Frontal cortex (tissue), 4 donors: ENCODE results near the gene SLC26A9. TPM values are rescaled to one million over a fixed set of nuclear protein-coding genes. Genes with fewer than 3 reads are reported as not detected.
A peak's percentile ranks its signal among the peaks of the same experiment; 100 is the strongest.

ENCODE experiments used
- DNase-seq, 2 donors: peaks; one replicate each; pipeline ENCODE4 v3.0.0; 2012; ENCODE audit warnings: low spot score in 2 of 2
- FAIRE-seq: peaks from 2 replicates; lab custom pipeline; 2012; peaks lifted over from hg19 to GRCh38; lab: Jason Lieb, UNC
- total RNA-seq: library from RNA; depleted of rRNA; stranded (reverse); fragments of >200 nt; gene quantifications from one replicate; pipeline ENCODE4 v1.2.3, GENCODE V29; 2014
- donor health status: control.
- donor health status: control.
- donor health status: control.

The SLC26A9 gene
- total RNA-seq, 1 donor from 2014 or later = not detected

DNA sequence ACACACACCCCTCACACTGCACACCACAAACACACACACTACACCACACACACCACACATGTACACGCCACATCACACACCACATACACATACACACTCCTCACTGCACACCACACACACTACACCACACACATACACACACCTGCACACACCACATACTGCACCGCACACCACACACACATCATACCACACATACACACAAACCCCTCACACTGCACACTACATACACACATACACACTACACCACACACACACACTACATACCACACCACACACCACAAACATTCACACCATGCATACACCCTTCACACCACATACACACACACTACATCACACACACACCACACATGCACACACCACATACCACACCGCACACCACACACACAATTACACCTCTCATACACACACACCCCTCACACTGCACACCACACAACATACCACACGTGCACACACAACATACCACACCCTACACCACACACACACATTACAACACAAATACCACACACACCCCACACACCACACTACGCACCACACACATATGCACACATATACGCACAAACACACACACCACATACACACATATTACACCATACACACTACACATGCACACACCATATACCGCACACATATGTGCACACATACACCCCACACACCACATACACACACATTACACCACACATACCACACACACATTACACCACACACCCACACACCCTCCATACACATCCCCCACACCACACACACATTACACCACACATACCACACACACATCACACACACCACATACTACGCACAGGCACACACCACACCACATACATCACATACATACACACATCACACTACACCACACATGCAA lies 30.3 kb upstream of the SLC26A9 start:
- DNase-seq (no peak), FAIRE-seq (no peak)

- no peak for FAIRE-seq
- DNase-seq = no peak
Observed at GRCh38 chr1:205972491-205973168, 29.4 kb upstream of the SLC26A9 start.

DNA sequence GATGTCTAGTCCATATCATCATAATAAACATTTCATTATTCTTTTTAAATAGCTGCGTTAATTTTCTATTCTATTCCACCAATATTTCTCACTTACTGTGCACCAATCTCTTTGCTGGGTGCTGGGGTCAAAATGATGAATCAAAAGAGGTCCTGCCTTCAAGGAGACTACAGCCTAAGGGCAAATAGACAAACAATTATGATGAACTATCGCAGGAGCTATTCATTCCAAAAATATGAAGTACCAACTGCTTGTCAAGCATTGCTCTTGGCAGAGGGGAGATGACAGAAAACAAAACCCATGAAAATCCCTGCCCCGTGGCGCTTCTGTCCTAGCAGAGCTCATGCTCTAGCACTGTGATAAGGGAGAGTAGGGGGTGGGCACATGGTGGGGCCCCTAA lies 28.8 kb upstream of the SLC26A9 start:
- no peak for DNase-seq
- FAIRE-seq = no peak

GRCh38 chr1:205971082-205971481 lies 27.8 kb upstream of the SLC26A9 start:
- DNase-seq (no peak), FAIRE-seq (no peak)

DNA sequence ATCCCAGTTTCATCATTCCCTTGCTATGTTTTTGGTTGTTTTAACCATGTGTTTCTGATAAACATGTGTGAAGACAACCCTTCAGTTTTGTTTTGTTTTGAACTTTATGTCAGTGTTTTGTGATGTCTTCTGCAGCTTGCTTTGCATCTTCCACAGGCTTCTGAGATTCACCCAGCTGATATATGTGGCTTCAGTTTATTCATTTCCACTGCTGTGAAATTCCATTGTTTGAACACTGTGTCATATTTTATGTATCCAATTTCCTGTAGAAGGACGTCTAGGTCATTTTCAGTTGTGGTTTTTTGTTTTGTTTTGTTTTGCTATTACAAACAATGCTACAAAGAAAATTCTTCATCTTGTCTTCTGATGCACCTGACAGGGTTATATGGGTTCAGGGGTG lies 27.2 kb upstream of the SLC26A9 start:
- DNase-seq (no peak), FAIRE-seq (no peak)

DNA sequence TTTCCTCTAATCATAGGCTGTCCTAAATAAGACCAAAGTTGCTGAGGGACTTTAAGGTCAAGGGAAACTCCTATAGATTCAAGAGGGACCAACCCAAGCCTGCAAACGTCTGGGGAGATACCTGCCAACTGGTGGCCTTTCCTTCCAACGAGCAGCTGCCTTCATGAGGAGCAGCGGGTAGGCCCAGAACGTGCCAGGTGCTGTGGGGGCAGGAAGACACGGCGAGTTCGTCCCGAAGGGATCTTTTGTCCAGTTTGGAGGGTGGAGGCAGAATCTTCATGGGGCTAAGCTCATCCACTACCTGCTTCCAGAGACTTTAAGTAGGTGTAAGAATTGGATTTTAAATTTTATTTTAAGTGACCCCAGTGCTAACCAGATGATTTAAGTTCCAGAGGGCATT lies 26.0 kb upstream of the SLC26A9 start:
- DNase-seq = no peak
- FAIRE-seq = no peak

DNA sequence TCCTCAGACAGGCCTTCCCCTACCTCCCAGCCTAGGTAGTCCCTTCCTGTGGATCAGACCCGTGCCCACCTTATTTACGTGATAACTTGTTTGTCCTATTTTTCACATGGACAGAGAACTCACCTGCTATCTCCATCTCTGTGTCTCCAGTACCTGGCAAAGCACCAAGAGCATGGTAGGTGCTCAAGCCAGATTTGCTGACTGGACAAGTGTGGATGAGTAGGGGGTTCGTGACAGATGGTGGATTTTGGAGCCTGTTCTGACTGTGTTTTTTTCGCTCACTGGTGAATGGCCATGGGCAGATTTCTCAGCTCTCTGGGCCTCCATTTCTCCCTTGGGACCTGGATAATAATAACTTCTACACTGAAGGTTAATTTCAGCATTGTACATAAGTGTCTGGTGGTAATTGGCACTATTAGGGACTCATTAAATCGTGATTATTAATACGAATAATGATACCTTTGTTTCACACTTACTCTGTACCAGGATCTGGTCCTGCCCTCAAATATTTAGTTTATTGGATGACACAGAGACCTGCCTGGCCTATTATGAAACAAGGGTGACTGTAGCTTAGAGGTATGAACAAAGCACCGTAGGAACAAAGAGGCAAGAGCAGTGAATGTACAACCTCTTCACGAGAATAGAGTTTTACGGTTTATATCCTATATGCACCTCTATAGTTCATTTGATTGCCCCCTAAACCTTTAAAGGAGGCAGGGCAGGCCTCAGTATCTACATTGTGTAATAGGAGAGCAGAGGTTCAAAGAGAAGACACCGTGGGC lies 24.5 kb upstream of the SLC26A9 start:
- DNase-seq = no peak
- FAIRE-seq = no peak

DNA sequence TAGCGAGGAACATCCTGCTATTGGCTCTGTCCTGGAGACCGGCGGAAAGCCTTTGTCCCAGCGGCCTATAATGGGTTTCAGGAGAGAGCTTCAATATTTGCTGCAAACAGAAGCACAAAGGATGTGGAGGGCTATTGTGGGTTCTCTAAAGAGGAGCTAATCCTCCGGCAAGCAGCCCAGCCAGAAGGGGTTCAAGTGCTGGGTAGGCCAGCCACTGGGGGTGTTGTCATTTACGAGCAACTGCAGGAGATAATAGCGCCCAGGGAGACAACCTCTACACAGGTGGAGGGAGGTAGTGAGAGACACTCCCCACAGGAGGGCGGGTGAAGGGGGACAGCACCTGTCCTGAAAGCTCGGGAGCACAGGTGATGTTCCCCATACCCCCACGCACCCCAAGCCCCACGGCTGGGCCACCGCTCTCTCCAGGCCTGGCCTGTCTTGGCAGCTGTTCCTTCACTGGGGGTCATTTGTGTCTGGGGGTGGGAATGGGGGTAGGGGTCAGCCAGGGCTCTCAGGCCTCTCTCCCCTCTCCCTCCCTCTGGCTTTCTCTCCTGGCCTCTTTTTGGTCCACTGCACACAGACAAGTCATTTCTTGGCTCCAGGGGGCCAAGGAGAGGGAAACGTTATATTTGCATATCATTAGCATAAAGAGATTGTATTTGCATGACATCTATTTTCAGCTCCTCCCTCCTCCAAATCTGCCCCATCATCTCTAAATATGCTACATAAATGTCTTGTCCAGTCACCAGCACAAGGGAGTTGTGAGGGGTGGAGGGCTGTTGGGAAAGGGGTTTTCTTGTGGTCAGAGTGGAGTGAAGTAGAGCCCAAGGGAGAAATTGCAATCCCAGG lies 22.0 kb upstream of the SLC26A9 start:
- no peak for DNase-seq
- no peak for FAIRE-seq

- no peak for DNase-seq
- FAIRE-seq = no peak
Observed at GRCh38 chr1:205963352-205964155, 20.3 kb upstream of the SLC26A9 start.

DNA sequence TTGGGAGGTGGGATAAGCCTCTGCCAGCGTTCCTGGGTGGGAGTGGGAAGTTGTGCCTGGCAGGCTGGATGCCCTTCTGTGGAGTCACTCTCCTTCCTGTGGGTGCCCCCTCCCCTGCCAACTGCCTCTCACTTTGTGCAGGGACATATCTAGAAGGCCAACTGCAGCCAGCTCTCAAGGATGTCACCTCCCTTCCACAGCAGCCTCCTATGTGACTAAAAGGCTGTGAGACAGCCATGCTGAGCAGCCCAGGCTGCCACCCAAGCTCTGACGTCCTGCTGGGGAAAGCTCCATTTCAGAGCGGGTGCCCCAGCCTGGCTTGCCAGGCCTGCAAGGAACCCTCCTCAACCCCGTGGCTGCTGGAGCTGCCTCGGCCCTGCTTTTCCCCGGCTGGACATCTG lies 19.6 kb upstream of the SLC26A9 start:
- FAIRE-seq (no peak), DNase-seq (no peak)

DNA sequence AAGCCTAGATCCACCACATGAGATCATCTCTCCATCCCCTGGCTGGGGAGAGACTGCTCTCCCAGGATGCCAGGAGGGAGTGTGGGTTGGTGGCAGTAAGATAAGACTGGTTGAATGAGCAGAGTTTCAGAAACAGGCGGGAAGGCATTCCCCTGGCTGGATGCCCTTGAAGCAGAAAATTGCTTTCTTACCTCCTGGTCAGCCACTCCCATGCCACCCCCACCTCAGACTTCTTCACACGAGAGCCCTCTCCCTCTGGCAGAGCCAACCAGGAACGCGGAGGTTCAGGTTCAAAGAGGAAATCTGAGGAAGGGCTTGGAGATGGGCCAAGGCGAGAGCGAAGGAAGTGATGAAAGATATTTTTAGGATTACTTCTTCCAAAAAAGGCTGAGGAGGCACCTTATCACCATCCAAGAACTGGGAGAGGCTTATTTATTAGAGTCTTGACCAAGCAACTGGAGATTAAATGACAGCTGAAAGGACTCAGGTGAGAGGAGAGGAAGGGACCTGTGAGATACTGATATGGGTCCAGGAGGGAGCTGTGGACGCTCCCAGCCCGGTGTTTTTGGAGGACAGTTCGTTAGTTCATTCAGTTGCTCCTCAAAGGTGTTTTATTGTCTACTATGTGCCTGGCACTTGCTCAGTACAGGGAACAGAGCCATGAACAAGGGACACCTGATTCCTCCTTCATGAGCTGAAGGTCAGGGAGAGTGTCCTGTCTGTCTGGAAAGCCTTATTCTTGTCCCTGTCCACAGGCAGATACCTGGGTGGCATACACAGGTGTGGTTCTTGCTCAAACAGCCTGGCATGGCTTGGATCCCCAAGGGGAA lies 18.9 kb upstream of the SLC26A9 start:
- no peak for DNase-seq
- FAIRE-seq = no peak

- FAIRE-seq (no peak), DNase-seq (peak in 1 of 2 donors; percentile 39)
Observed at GRCh38 chr1:205961405-205961804, 18.1 kb upstream of the SLC26A9 start.

GRCh38 chr1:205959789-205960188 lies 16.5 kb upstream of the SLC26A9 start:
- DNase-seq = no peak
- no peak for FAIRE-seq

- FAIRE-seq (no peak), DNase-seq (no peak)
Observed at GRCh38 chr1:205955499-205955898, 12.2 kb upstream of the SLC26A9 start.

- no peak for DNase-seq
- no peak for FAIRE-seq
Observed at GRCh38 chr1:205954819-205955404, 11.7 kb upstream of the SLC26A9 start.

DNA sequence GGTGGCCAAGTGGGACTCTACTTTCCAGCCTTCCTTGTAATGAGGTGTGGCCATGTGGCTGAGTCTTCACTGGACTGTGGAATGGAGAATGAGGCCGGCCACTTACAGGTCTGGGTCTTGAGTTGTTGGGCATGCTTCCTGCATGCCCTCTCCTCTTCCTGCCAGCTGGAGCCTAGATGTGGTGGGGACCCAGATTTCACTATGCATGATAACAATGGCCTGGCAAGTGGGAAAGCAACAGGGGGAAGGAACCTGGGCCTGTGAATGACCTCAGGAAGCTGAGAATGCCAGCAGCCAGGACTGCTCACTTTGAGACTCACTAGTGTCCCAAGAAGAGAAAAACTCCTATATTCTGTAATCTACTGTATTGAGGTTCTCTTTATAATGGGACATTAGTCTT lies 8.5 kb upstream of the SLC26A9 start:
- DNase-seq (no peak), FAIRE-seq (no peak)

- DNase-seq = no peak
- FAIRE-seq = no peak
Observed at GRCh38 chr1:205950826-205951549, 7.7 kb upstream of the SLC26A9 start.
